ENCODE data around the gene CMTM8.

The CMTM8 gene

GRCh38 chr3:32310336-32310735 lies 71.9 kb downstream of the CMTM8 start:
- DNase-seq, result no peak

GRCh38 chr3:32310918-32311839 lies 72.7 kb downstream of the CMTM8 start:
- no peak for DNase-seq

GRCh38 chr3:32312251-32312650 lies 73.8 kb downstream of the CMTM8 start:
- DNase-seq, result no peak

- DNase-seq, result no peak
Measured at GRCh38 chr3:32313169-32313568, 74.7 kb downstream of the CMTM8 start.

GRCh38 chr3:32313723-32314473 lies 75.4 kb downstream of the CMTM8 start:
- DNase-seq, result no peak

GRCh38 chr3:32315441-32315840 lies 77.0 kb downstream of the CMTM8 start:
- no peak for DNase-seq

- no peak for DNase-seq
Measured at GRCh38 chr3:32316319-32316718, 77.8 kb downstream of the CMTM8 start.

- no peak for DNase-seq
Measured at GRCh38 chr3:32316976-32317375, 78.5 kb downstream of the CMTM8 start.

GRCh38 chr3:32319607-32320006 lies 81.1 kb downstream of the CMTM8 start:
- peak; percentile 48 for DNase-seq

- no peak for DNase-seq
Measured at GRCh38 chr3:32320080-32320479, 81.6 kb downstream of the CMTM8 start.

GRCh38 chr3:32321095-32321790 lies 82.8 kb downstream of the CMTM8 start:
- no peak for DNase-seq

- no peak for DNase-seq
Measured at GRCh38 chr3:32322311-32322710, 83.8 kb downstream of the CMTM8 start.

- DNase-seq, result peak; percentile 5
Measured at GRCh38 chr3:32323604-32324003, 85.1 kb downstream of the CMTM8 start.

- no peak for DNase-seq
Measured at GRCh38 chr3:32325201-32325600, 86.7 kb downstream of the CMTM8 start.

- peak; percentile 77 for DNase-seq
Measured at GRCh38 chr3:32325927-32326326, 87.4 kb downstream of the CMTM8 start.

GRCh38 chr3:32326795-32327194 lies 88.3 kb downstream of the CMTM8 start:
- no peak for DNase-seq

GRCh38 chr3:32334675-32335074 lies 96.2 kb downstream of the CMTM8 start:
- no peak for DNase-seq

GRCh38 chr3:32335365-32336112 lies 97.1 kb downstream of the CMTM8 start:
- DNase-seq, result no peak

GRCh38 chr3:32336113-32336498 lies 97.6 kb downstream of the CMTM8 start:
- DNase-seq, result no peak

GRCh38 chr3:32337505-32337904 lies 99.0 kb downstream of the CMTM8 start:
- no peak for DNase-seq

- DNase-seq, result peak; percentile 7
Measured at GRCh38 chr3:32340039-32340438, 101.6 kb downstream of the CMTM8 start.

- DNase-seq, result no peak
Measured at GRCh38 chr3:32340611-32341365, 102.3 kb downstream of the CMTM8 start.

Data from DMS79 treated with DMSO at 0.1 percent for 48 hours (cell line).